ENCODE results near the gene BRME1. TPM values are rescaled to one million over a fixed set of nuclear protein-coding genes. Genes with fewer than 3 reads are reported as not detected.

The BRME1 gene
- total RNA-seq, 1 experiment from 2014 or later: 6.7 TPM

GRCh38 chr19:13952931-13953531, 47.1 kb upstream of the BRME1 start:
- Histone ChIP-seq H2BK20ac (ENCODE audit: low read depth, low read length, poor library complexity, severe bottlenecking) (no peak overlapping the region), H3K79me1 (ENCODE audit: insufficient read depth, low read depth, low read length, poor library complexity, severe bottlenecking) (peaks cover 8% of the 10 kb centered on the region), H3K27ac (ENCODE audit: insufficient read length, low read depth, low read length) (no peak overlapping the region), H3K9me3 (ENCODE audit: control insufficient read depth, low read depth, low read length) (no peaks in the 10 kb centered on the region), H3K56ac (ENCODE audit: insufficient read length, low read depth, low read length) (no peak overlapping the region), H3K4me2 (ENCODE audit: insufficient read depth, insufficient read length, low read length) (peak overlapping the region; percentile 91), H3K14ac (ENCODE audit: insufficient read depth, low read length) (peak overlapping the region; percentile 85; the same call in 1 of the 2 replicates), H4K8ac (replicated peaks; ENCODE audit: insufficient read length, low read depth, low read length) (no peak overlapping the region), H3K23me2 (ENCODE audit: insufficient read length, low read depth, low read length, poor library complexity, severe bottlenecking) (peaks cover 11% of the 10 kb centered on the region), H3K27me3 (ENCODE audit: insufficient read depth, low read length) (no peaks in the 10 kb centered on the region), H3T11ph (ENCODE audit: low read length) (no peak overlapping the region), H3K79me2 (ENCODE audit: insufficient read depth, low read length) (peaks cover 6% of the 10 kb centered on the region; the same call in 1 of the 2 replicates), H4K5ac (ENCODE audit: insufficient read length, low read depth, low read length) (no peak overlapping the region), H2BK120ac (ENCODE audit: low read depth, low read length, poor library complexity, severe bottlenecking) (no peak overlapping the region), H2BK15ac (ENCODE audit: low read depth, low read length) (no peak overlapping the region), H3K4me1 (ENCODE audit: insufficient read depth, low read length) (no peaks in the 10 kb centered on the region), H3K23ac (ENCODE audit: insufficient read length, low read depth, low read length) (no peak overlapping the region), H3K9ac (ENCODE audit: extremely low read depth, insufficient read length, low read length) (peak overlapping the region; percentile 73), H2AK5ac (ENCODE audit: insufficient read length, low read length) (no peak overlapping the region), H3K4ac (ENCODE audit: low read depth, low read length) (no peak overlapping the region), H4K91ac (ENCODE audit: insufficient read length, low read depth, low read length) (no peak overlapping the region), H3K18ac (ENCODE audit: insufficient read length, low read depth, low read length) (peak overlapping the region; percentile 0), H2BK12ac (ENCODE audit: insufficient read length, low read depth, low read length) (no peak overlapping the region), H2BK5ac (ENCODE audit: insufficient read length, low read length) (no peak overlapping the region), H2AFZ (ENCODE audit: low read length) (no peak overlapping the region), H4K20me1 (ENCODE audit: control insufficient read depth, insufficient read depth, insufficient read length) (no peaks in the 10 kb centered on the region)
- peaks cover 9 to 12% of the 10 kb centered on the region in 2 experiments for H3K4me1 Mint-ChIP-seq
- H3K27me3 Mint-ChIP-seq (ENCODE audit: low read depth): peaks cover 2% of the 10 kb centered on the region; the same call in 1 of the 2 replicates
- peaks cover 11 to 33% (median 30%) of the 10 kb centered on the region in 3 experiments; a peak in 5 of 7 replicates for H3K36me3 Mint-ChIP-seq (ENCODE audit: insufficient read depth in 1 of 3, low read depth in 3 of 3)
- no peaks in the 10 kb centered on the region for H3K9me3 Mint-ChIP-seq
- peak overlapping the region; percentile 86 to 92 for H3K4me3 Mint-ChIP-seq
- no CpG with 5 or more reads among the region's 13 CpGs for WGBS (ENCODE audit: extremely low coverage, insufficient read length, low lambda C conversion rate)
- DNase-seq: peak; percentile 50
- no peak for TF ChIP-seq CTCF (conservative IDR thresholded peaks at IDR 0.05)
- H3K27ac Mint-ChIP-seq: peak overlapping the region; percentile 75 to 95 (median 82); a peak in 5 of 7 replicates
